HEK293 (cell line): Measurements from ENCODE around the gene EDC3.

Source experiments
- CTCF ChIA-PET: fragments of 350-600 bp; formaldehyde crosslinking; extraction: SDS; loops from one replicate; lab custom pipeline; 2021; ENCODE audit warnings: antibody characterized with exemption; lab: Yijun Ruan, JAX
- POLR2A ChIA-PET: fragments of 300-600 bp; formaldehyde crosslinking; extraction: SDS; loops from one replicate; lab custom pipeline; 2020; ENCODE audit warnings: antibody characterized with exemption, inconsistent platforms; lab: Yijun Ruan, JAX
- H3K27ac ChIP-seq: fragments of 200-500 bp; sonication (Bioruptor generic); 2 replicates; pipeline ENCODE4 v1.5.1; 2014; ENCODE audit warnings: low read depth, low read length, control low read depth, inconsistent platforms; ENCODE audit errors: extremely low read depth
- H3K36me3 ChIP-seq, 2 experiments: fragments of 200-500 bp in 1 of 2; sonication (Bioruptor generic) in 1 of 2; 1 replicate in 1 of 2; 2 replicates in 1 of 2; pipeline ENCODE4 v1.5.1; 2014 to 2017; ENCODE audit warnings: inconsistent platforms in 2 of 2, low read length in 2 of 2; ENCODE audit not compliant: control insufficient read depth in 2 of 2, insufficient read depth in 1 of 2
- H3K4me1 ChIP-seq: fragments of 200-500 bp; sonication (Bioruptor generic); 2 replicates; pipeline ENCODE4 v1.5.1; 2014; ENCODE audit warnings: mild to moderate bottlenecking, low read length, inconsistent platforms; ENCODE audit not compliant: control insufficient read depth, insufficient read depth
- H3K4me3 ChIP-seq: 2 replicates; pipeline ENCODE4 v1.5.1; 2011; ENCODE audit warnings: low read depth, mild to moderate bottlenecking, control low read depth, low read length, moderate library complexity
- H3K9me3 ChIP-seq: fragments of 200-500 bp; sonication (Bioruptor generic); 2 replicates; pipeline ENCODE4 v1.5.1; 2014; ENCODE audit warnings: low read depth, low read length, inconsistent platforms; ENCODE audit not compliant: control insufficient read depth, insufficient read depth
- GLIS2 ChIP-seq: fragments of 450-650 bp; formaldehyde crosslinking; IDR thresholded peaks from 2 replicates; pipeline ENCODE4 v1.5.1; 2016; ENCODE audit warnings: missing biosample characterization, missing genetic modification characterization
- MZF1 ChIP-seq: fragments of 450-650 bp; formaldehyde crosslinking; IDR thresholded peaks from 2 replicates; pipeline ENCODE4 v1.5.1; 2017; ENCODE audit warnings: missing biosample characterization, missing genetic modification characterization, borderline replicate concordance
- PRDM1 ChIP-seq: fragments of 450-650 bp; formaldehyde crosslinking; IDR thresholded peaks from 2 replicates; pipeline ENCODE4; 2016; ENCODE audit warnings: missing biosample characterization, missing genetic modification characterization
- SCRT2 ChIP-seq: fragments of 450-650 bp; formaldehyde crosslinking; IDR thresholded peaks from 2 replicates; pipeline ENCODE4 v1.5.1; 2016; ENCODE audit warnings: missing biosample characterization, missing genetic modification characterization
- ZBTB1 ChIP-seq: fragments of 450-650 bp; formaldehyde crosslinking; IDR thresholded peaks from 2 replicates; pipeline ENCODE4 v1.5.1; 2016; ENCODE audit warnings: missing biosample characterization, missing genetic modification characterization
- ZBTB48 ChIP-seq: fragments of 450-650 bp; formaldehyde crosslinking; IDR thresholded peaks from 2 replicates; pipeline ENCODE4 v1.5.1; 2016; ENCODE audit warnings: missing biosample characterization, missing genetic modification characterization
- ZBTB7A ChIP-seq: fragments of 450-650 bp; formaldehyde crosslinking; IDR thresholded peaks from 2 replicates; pipeline ENCODE4 v1.5.1; 2016; ENCODE audit warnings: low read depth, missing biosample characterization, missing genetic modification characterization
- ZFP37 ChIP-seq: fragments of 450-650 bp; formaldehyde crosslinking; IDR thresholded peaks from 2 replicates; pipeline ENCODE4 v1.5.1; 2016; ENCODE audit warnings: missing biosample characterization, missing genetic modification characterization
- ZNF10 ChIP-seq: fragments of 450-650 bp; formaldehyde crosslinking; IDR thresholded peaks from 2 replicates; pipeline ENCODE4 v1.5.1; 2017; ENCODE audit warnings: missing biosample characterization, missing genetic modification characterization
- ZNF148 ChIP-seq: fragments of 450-650 bp; formaldehyde crosslinking; IDR thresholded peaks from 2 replicates; pipeline ENCODE4 v1.5.0; 2017; ENCODE audit warnings: missing biosample characterization, missing genetic modification characterization, borderline replicate concordance
- ZNF16 ChIP-seq: fragments of 450-650 bp; formaldehyde crosslinking; IDR thresholded peaks from 2 replicates; pipeline ENCODE4 v1.5.1; 2016; ENCODE audit warnings: low read depth, missing biosample characterization, missing genetic modification characterization
- ZNF174 ChIP-seq: fragments of 450-650 bp; formaldehyde crosslinking; IDR thresholded peaks from 2 replicates; pipeline ENCODE4 v1.5.0; 2017; ENCODE audit warnings: missing biosample characterization, mild to moderate bottlenecking, missing genetic modification characterization
- ZNF335 ChIP-seq: fragments of 450-650 bp; formaldehyde crosslinking; conservative IDR thresholded peaks from 2 replicates; pipeline ENCODE4 v1.5.1; 2016; ENCODE audit warnings: missing biosample characterization, missing genetic modification characterization
- ZNF37A ChIP-seq: fragments of 450-650 bp; IDR thresholded peaks from 2 replicates; pipeline ENCODE4 v1.5.1; 2018; ENCODE audit warnings: missing biosample characterization, missing genetic modification characterization
- ZNF394 ChIP-seq: fragments of 450-650 bp; formaldehyde crosslinking; IDR thresholded peaks from 2 replicates; pipeline ENCODE4 v1.5.1; 2016; ENCODE audit warnings: missing biosample characterization, missing genetic modification characterization, mild to moderate bottlenecking, moderate library complexity, borderline replicate concordance
- ZNF423 ChIP-seq: fragments of 450-650 bp; formaldehyde crosslinking; IDR thresholded peaks from 2 replicates; pipeline ENCODE4 v1.5.1; 2016; ENCODE audit warnings: missing biosample characterization, missing genetic modification characterization
- ZNF530 ChIP-seq: fragments of 450-650 bp; formaldehyde crosslinking; IDR thresholded peaks from 2 replicates; pipeline ENCODE4 v1.5.1; 2016; ENCODE audit warnings: low read depth, missing biosample characterization, missing genetic modification characterization
- ZNF544 ChIP-seq: fragments of 450-650 bp; formaldehyde crosslinking; IDR thresholded peaks from 2 replicates; pipeline ENCODE4 v1.5.0; 2017; ENCODE audit warnings: missing biosample characterization, missing genetic modification characterization
- ZNF548 ChIP-seq: fragments of 450-650 bp; formaldehyde crosslinking; IDR thresholded peaks from 2 replicates; pipeline ENCODE4 v1.5.1; 2016; ENCODE audit warnings: missing biosample characterization, missing genetic modification characterization
- ZNF549 ChIP-seq: fragments of 450-650 bp; IDR thresholded peaks from 2 replicates; pipeline ENCODE4 v1.5.1; 2018; ENCODE audit warnings: missing biosample characterization, missing genetic modification characterization, mild to moderate bottlenecking, inconsistent platforms, moderate library complexity
- ZNF747 ChIP-seq: fragments of 450-650 bp; formaldehyde crosslinking; IDR thresholded peaks from 2 replicates; pipeline ENCODE4 v1.5.1; 2016; ENCODE audit warnings: missing biosample characterization, missing genetic modification characterization
- ZNF837 ChIP-seq: fragments of 450-650 bp; formaldehyde crosslinking; IDR thresholded peaks from 2 replicates; pipeline ENCODE4 v1.5.1; 2016; ENCODE audit warnings: missing biosample characterization, missing genetic modification characterization
- ZSCAN23 ChIP-seq: fragments of 450-650 bp; formaldehyde crosslinking; IDR thresholded peaks from 2 replicates; pipeline ENCODE4 v1.5.1; 2016; ENCODE audit warnings: missing biosample characterization, missing genetic modification characterization
- TF ChIP-seq, protein P1 (sequence below): fragments of 450-650 bp; formaldehyde crosslinking; optimal IDR thresholded peaks from 2 replicates; pipeline ENCODE3; 2016; ENCODE audit warnings: missing biosample characterization, mild to moderate bottlenecking, missing genetic modification characterization
- TF ChIP-seq, protein P2 (sequence below): fragments of 450-650 bp; formaldehyde crosslinking; IDR thresholded peaks from 2 replicates; pipeline ENCODE4 v1.5.1; 2016; ENCODE audit warnings: missing biosample characterization, missing genetic modification characterization

The EDC3 gene

GRCh38 chr15:74626752-74627692 is 68.8 kb downstream of the EDC3 start:
- no peak overlapping the region for H3K27ac ChIP-seq
- ChIA-PET POLR2A (interaction anchor here (0.8 to 1.7 kb wide), 3 partner anchors 10 to 166 kb away, joined by 3 to 5 read pairs (median 5); partner anchors contain the start of genes CLK3 and UBL7), CTCF (interaction anchor here (0.6 to 12.8 kb wide), 7 partner anchors 7 to 323 kb away, joined by 3 to 220 read pairs (median 5); no protein-coding TSS in a partner anchor)
- no peaks in the 10 kb centered on the region for H3K9me3 ChIP-seq
- H3K36me3 ChIP-seq = peaks cover 54 to 100% of the 10 kb centered on the region in 2 experiments
- H3K4me1 ChIP-seq = no peaks in the 10 kb centered on the region
- no peak overlapping the region for H3K4me3 ChIP-seq
- no peak for TF ChIP-seq ZNF548
- TF ChIP-seq ZNF544 (tag by site-specific recombination) = no peak
- TF ChIP-seq ZNF335 (tag by site-specific recombination) = no peak
- no peak for TF ChIP-seq ZNF837
- no peak for TF ChIP-seq ZSCAN23 (tag by site-specific recombination)
- TF ChIP-seq MZF1 = no peak
- no peak for TF ChIP-seq ZNF10 (tag by site-specific recombination)
- no peak for TF ChIP-seq ZFP37 (tag by site-specific recombination)
- no peak for TF ChIP-seq ZNF549
- TF ChIP-seq ZBTB48 (tag by site-specific recombination) = no peak
- no peak for TF ChIP-seq ZBTB7A (tag by site-specific recombination)
- no peak for TF ChIP-seq SCRT2 (tag by site-specific recombination)
- TF ChIP-seq, protein P1, sequence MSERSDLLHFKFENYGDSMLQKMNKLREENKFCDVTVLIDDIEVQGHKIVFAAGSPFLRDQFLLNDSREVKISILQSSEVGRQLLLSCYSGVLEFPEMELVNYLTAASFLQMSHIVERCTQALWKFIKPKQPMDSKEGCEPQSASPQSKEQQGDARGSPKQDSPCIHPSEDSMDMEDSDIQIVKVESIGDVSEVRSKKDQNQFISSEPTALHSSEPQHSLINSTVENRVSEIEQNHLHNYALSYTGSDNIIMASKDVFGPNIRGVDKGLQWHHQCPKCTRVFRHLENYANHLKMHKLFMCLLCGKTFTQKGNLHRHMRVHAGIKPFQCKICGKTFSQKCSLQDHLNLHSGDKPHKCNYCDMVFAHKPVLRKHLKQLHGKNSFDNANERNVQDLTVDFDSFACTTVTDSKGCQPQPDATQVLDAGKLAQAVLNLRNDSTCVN (tag by site-specific recombination) = no peak
- no peak for TF ChIP-seq ZNF174 (tag by site-specific recombination)
- no peak for TF ChIP-seq ZBTB1 (tag by site-specific recombination)
- no peak for TF ChIP-seq GLIS2 (tag by site-specific recombination)
- no peak for TF ChIP-seq ZNF423 (tag by site-specific recombination)
- no peak for TF ChIP-seq ZNF16 (tag by site-specific recombination)
- TF ChIP-seq ZNF394 = no peak
- no peak for TF ChIP-seq PRDM1 (tag by site-specific recombination)

- ChIA-PET POLR2A (interaction anchor here (0.8 to 1.9 kb wide), 2 partner anchors 9 kb away, joined by 3 to 6 read pairs; no protein-coding TSS in a partner anchor), CTCF (interaction anchor here (0.9 to 12.8 kb wide), 7 partner anchors 7 to 324 kb away, joined by 3 to 220 read pairs (median 4); no protein-coding TSS in a partner anchor)
- no peak overlapping the region for H3K27ac ChIP-seq
- no peaks in the 10 kb centered on the region for H3K4me1 ChIP-seq
- peaks cover 55 to 100% of the 10 kb centered on the region in 2 experiments for H3K36me3 ChIP-seq
- H3K9me3 ChIP-seq = no peaks in the 10 kb centered on the region
- H3K4me3 ChIP-seq = no peak overlapping the region
- TF ChIP-seq ZNF37A (tag by site-specific recombination) = no peak
- TF ChIP-seq ZNF747 (tag by site-specific recombination) = no peak
- TF ChIP-seq, protein P2, sequence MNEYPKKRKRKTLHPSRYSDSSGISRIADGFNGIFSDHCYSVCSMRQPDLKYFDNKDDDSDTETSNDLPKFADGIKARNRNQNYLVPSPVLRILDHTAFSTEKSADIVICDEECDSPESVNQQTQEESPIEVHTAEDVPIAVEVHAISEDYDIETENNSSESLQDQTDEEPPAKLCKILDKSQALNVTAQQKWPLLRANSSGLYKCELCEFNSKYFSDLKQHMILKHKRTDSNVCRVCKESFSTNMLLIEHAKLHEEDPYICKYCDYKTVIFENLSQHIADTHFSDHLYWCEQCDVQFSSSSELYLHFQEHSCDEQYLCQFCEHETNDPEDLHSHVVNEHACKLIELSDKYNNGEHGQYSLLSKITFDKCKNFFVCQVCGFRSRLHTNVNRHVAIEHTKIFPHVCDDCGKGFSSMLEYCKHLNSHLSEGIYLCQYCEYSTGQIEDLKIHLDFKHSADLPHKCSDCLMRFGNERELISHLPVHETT (tag by site-specific recombination) = no peak
- no peak for TF ChIP-seq ZNF148 (tag by site-specific recombination)
- no peak for TF ChIP-seq ZNF530 (tag by site-specific recombination)
Measured at GRCh38 chr15:74626336-74626735, 69.5 kb downstream of the EDC3 start.
